Type B pancreatic cell (in vitro differentiated cells): ENCODE data around the gene EFCAB7. TPM values are rescaled to one million over a fixed set of nuclear protein-coding genes. Genes with fewer than 3 reads are reported as not detected.

Source experiments
- total RNA-seq: library from RNA; stranded (reverse); gene quantifications from 2 replicates; pipeline ENCODE4 v1.2.1, GENCODE V29; 2021; ENCODE audit warnings: low replicate concordance

EFCAB7 gene
- total RNA-seq, 1 donor from 2014 or later, result 10.2 TPM

Other genes starting within 250 kb of the EFCAB7 start
- gene FOXD3, start 201.0 kb upstream of the EFCAB7 start, total RNA-seq, result 0.12 and 0.70 TPM in 2 replicates
- 17.1 and 20.5 TPM in 2 replicates for gene ALG6, start 155.9 kb upstream of the EFCAB7 start, total RNA-seq
- 25.0 and 39.9 TPM in 2 replicates for gene ITGB3BP, start 300 bp upstream of the EFCAB7 start, total RNA-seq
- gene PGM1, start 69.9 kb downstream of the EFCAB7 start, total RNA-seq, result 32.4 and 32.9 TPM in 2 replicates